DND-41 (cell line): Measurements from ENCODE around the gene PRKCA.

Source experiments
- EZH2 ChIP-seq: IDR thresholded peaks from 3 replicates; pipeline ENCODE4 v1.6.1; 2012; ENCODE audit warnings: borderline replicate concordance, low read depth, mild to moderate bottlenecking, moderate library complexity, low read length, inconsistent platforms; ENCODE audit not compliant: severe bottlenecking
- TF ChIP-seq, protein P1 (sequence below): IDR thresholded peaks from 2 replicates; pipeline ENCODE4 v1.5.1; 2012; ENCODE audit warnings: borderline replicate concordance, low read length, moderate library complexity, mild to moderate bottlenecking; ENCODE audit not compliant: poor library complexity, severe bottlenecking; ENCODE audit errors: extremely low read depth

DNA sequence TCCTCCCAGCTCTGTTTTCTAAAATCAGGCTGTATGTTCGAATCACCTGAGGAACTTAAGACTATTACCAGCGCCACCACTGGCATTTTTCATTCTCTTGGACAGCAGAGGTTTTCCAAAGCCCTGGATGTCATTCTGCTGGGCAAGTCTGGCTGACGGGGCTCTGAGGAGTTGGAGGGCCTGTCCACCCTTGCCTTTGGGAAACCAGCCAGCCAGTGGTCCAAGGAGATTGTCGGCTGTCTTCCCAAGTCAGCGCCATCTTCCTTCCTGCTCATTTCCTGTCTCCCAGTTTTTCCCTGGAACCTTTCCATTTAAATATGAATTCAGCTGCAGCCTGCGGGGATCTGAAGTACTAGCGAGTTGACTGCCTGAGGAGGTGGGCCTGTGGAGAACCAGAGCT is 258.3 kb downstream of the PRKCA start:
- TF ChIP-seq, protein P1, sequence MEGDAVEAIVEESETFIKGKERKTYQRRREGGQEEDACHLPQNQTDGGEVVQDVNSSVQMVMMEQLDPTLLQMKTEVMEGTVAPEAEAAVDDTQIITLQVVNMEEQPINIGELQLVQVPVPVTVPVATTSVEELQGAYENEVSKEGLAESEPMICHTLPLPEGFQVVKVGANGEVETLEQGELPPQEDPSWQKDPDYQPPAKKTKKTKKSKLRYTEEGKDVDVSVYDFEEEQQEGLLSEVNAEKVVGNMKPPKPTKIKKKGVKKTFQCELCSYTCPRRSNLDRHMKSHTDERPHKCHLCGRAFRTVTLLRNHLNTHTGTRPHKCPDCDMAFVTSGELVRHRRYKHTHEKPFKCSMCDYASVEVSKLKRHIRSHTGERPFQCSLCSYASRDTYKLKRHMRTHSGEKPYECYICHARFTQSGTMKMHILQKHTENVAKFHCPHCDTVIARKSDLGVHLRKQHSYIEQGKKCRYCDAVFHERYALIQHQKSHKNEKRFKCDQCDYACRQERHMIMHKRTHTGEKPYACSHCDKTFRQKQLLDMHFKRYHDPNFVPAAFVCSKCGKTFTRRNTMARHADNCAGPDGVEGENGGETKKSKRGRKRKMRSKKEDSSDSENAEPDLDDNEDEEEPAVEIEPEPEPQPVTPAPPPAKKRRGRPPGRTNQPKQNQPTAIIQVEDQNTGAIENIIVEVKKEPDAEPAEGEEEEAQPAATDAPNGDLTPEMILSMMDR, result no peak
- TF ChIP-seq EZH2, result no peak
